NB4 (cell line): ENCODE measurements around the gene EMX1.
"Not testable (repeated sequence)": the region's sequence is repeated elsewhere in the genome, so short reads cannot be mapped to it uniquely, and the experiment has no call there.

ENCODE experiments used
- DNase-seq: peaks from one replicate; pipeline ENCODE4 v3.0.0; 2010; ENCODE audit warnings: low read depth
- H3K4me3 ChIP-seq: one replicate; pipeline ENCODE4 v1.5.1; 2011; ENCODE audit warnings: mild to moderate bottlenecking, low read depth, low read length, moderate library complexity
- CTCF ChIP-seq: IDR thresholded peaks from one replicate; pipeline ENCODE4 v1.5.1; 2012; ENCODE audit warnings: low read depth, low read length
- MAX ChIP-seq: IDR thresholded peaks from 2 replicates; pipeline ENCODE4 v1.6.1; 2011; ENCODE audit warnings: low read depth, low read length
- MYC ChIP-seq: IDR thresholded peaks from 2 replicates; pipeline ENCODE4 v1.6.1; 2011; ENCODE audit warnings: low read depth, low read length
- POLR2A ChIP-seq: IDR thresholded peaks from 2 replicates; pipeline ENCODE4 v1.6.1; 2011; ENCODE audit warnings: mild to moderate bottlenecking; ENCODE audit not compliant: insufficient read length; ENCODE audit errors: extremely low read depth

EMX1 gene

GRCh38 chr2:72897785-72898584, 19.3 kb upstream of the EMX1 start:
- TF ChIP-seq MAX (no peak), MYC (no peak), CTCF (no peak), POLR2A (no peak)
- H3K4me3 ChIP-seq: no peak overlapping the region
- DNase-seq: no peak

- DNase-seq: no peak
- H3K4me3 ChIP-seq: no peak overlapping the region
- TF ChIP-seq POLR2A (no peak), CTCF (no peak), MYC (no peak), MAX (no peak)
Observed at GRCh38 chr2:72898585-72898906, 18.8 kb upstream of the EMX1 start.

- TF ChIP-seq CTCF: no peak
- no peak for TF ChIP-seq MYC
- no peak for TF ChIP-seq POLR2A
- no peak for TF ChIP-seq MAX
- H3K4me3 ChIP-seq: no peak overlapping the region
- no peak for DNase-seq
Observed at GRCh38 chr2:72900191-72900825, 17.0 kb upstream of the EMX1 start.

GRCh38 chr2:72901426-72901825, 15.9 kb upstream of the EMX1 start:
- no peak overlapping the region for H3K4me3 ChIP-seq
- DNase-seq: no peak
- TF ChIP-seq POLR2A (no peak), CTCF (no peak), MAX (no peak), MYC (no peak)

- DNase-seq, H3K4me3 ChIP-seq: not testable (repeated sequence)
Observed at GRCh38 chr2:72907369-72907768, 9.9 kb upstream of the EMX1 start.

- DNase-seq: no peak
- TF ChIP-seq MYC (no peak), CTCF (no peak), POLR2A (no peak), MAX (no peak)
- H3K4me3 ChIP-seq: no peak overlapping the region
Observed at GRCh38 chr2:72908741-72909140, 8.6 kb upstream of the EMX1 start.
